HG02610 (cell line): ENCODE measurements around the gene KLHL17.
"Not testable (repeated sequence)": the region's sequence is repeated elsewhere in the genome, so short reads cannot be mapped to it uniquely, and the experiment has no call there.

Source experiments
- ATAC-seq: cut with Tn5 transposase; IDR thresholded peaks from one replicate; pipeline ENCODE4 v1.9.1; 2021; ENCODE audit warnings: mild to moderate bottlenecking, moderate library complexity; ENCODE audit not compliant: unreplicated experiment

Gene KLHL17

GRCh38 chr1:966135-966703, 5.8 kb downstream of the KLHL17 start, which contains the start of gene PLEKHN1:
Gene PLEKHN1 (plus strand): TSS chr1:966482. CDS start chr1:966532, 50 bp downstream.
- ATAC-seq, result no peak

GRCh38 chr1:966704-967300, 6.4 kb downstream of the KLHL17 start:
- no peak for ATAC-seq

- ATAC-seq, result no peak
These were observed 7.3 kb downstream of the KLHL17 start for GRCh38 chr1:967466-968343.

GRCh38 chr1:969260-969855, 9.0 kb downstream of the KLHL17 start:
- ATAC-seq, result no peak

GRCh38 chr1:970242-970972, 10.0 kb downstream of the KLHL17 start:
- ATAC-seq, result no peak

- no peak for ATAC-seq
These were observed 10.8 kb downstream of the KLHL17 start for GRCh38 chr1:970973-971730.

GRCh38 chr1:971751-972506, 11.5 kb downstream of the KLHL17 start:
- no peak for ATAC-seq

- no peak for ATAC-seq
These were observed 12.5 kb downstream of the KLHL17 start for GRCh38 chr1:972726-973458.

- ATAC-seq, result no peak
These were observed 13.3 kb downstream of the KLHL17 start for GRCh38 chr1:973459-974292.

GRCh38 chr1:974293-974640, 13.9 kb downstream of the KLHL17 start:
- ATAC-seq, result no peak

- no peak for ATAC-seq
These were observed 14.4 kb downstream of the KLHL17 start for GRCh38 chr1:974687-975328.

GRCh38 chr1:975365-975764, 15.0 kb downstream of the KLHL17 start:
- ATAC-seq, result no peak

GRCh38 chr1:975896-976683, 15.7 kb downstream of the KLHL17 start:
- no peak for ATAC-seq

GRCh38 chr1:976791-977190, 16.4 kb downstream of the KLHL17 start:
- ATAC-seq, result not testable (repeated sequence)

GRCh38 chr1:978069-978834, 17.9 kb downstream of the KLHL17 start:
- no peak for ATAC-seq
